GM12878 (cell line): Measurements from ENCODE around the gene CHEK1. TPM values are rescaled to one million over a fixed set of nuclear protein-coding genes. Genes with fewer than 3 reads are reported as not detected.

ENCODE experiments used
- ATAC-seq: fragments of 200-7000 bp; cut with Tn5 transposase; 3 replicates; pipeline ENCODE4 v1.9.1; 2020; ENCODE audit warnings: mild to moderate bottlenecking, moderate library complexity
- BruUV-seq: library from RNA; stranded (reverse); fragments of 400-500 nt; replicated peaks from 2 replicates; lab custom pipeline; 2021; lab: Mats Ljungman, UMichigan
- CTCF ChIA-PET: fragments of 300-600 bp; sonication (Branson Sonifier 250); formaldehyde crosslinking; extraction: SDS; loops from one replicate; lab custom pipeline; 2021; ENCODE audit warnings: inconsistent platforms; lab: Yijun Ruan, JAX
- POLR2A ChIA-PET: fragments of 350-600 bp; formaldehyde crosslinking; extraction: SDS; loops from one replicate; lab custom pipeline; 2021; ENCODE audit warnings: inconsistent platforms; lab: Charles Lee
- RAD21 ChIA-PET: fragments of 300-600 bp; sonication (Branson Sonifier 250); formaldehyde crosslinking; loops from one replicate; lab custom pipeline; 2023; ENCODE audit warnings: antibody characterized with exemption; ENCODE audit not compliant: unreplicated experiment; lab: Charles Lee
- SMC1A ChIA-PET: fragments of 300-600 bp; sonication (Branson Sonifier 250); formaldehyde crosslinking; loops from one replicate; lab custom pipeline; 2023; ENCODE audit not compliant: unreplicated experiment, uncharacterized antibody; lab: Charles Lee
- DNase-seq: peaks from one replicate; pipeline ENCODE4 v3.0.0-alpha.2; 2011; ENCODE audit warnings: low read depth, low spot score
- FAIRE-seq: peaks from 3 replicates; lab custom pipeline; 2011; peaks lifted over from hg19 to GRCh38; lab: Jason Lieb, UNC
- H2AFZ ChIP-seq: 2 replicates; pipeline ENCODE4 v1.6.0; 2011; ENCODE audit warnings: low read depth, low read length, control low read depth; ENCODE audit not compliant: control insufficient read depth
- H3K27ac ChIP-seq: 2 replicates; pipeline ENCODE4 v1.5.1; 2011; ENCODE audit warnings: control low read depth; ENCODE audit not compliant: control insufficient read depth, insufficient read depth
- H3K27me3 ChIP-seq, 2 experiments: replicated peaks in 1 of 2; 2 replicates each; pipeline versions ENCODE4 v1.6.0 to v1.6.1; 2011; ENCODE audit warnings: low read length in 1 of 2; ENCODE audit not compliant: control insufficient read depth in 2 of 2, insufficient read depth in 2 of 2
- H3K36me3 ChIP-seq, 2 experiments: 2 replicates each; pipeline ENCODE4 v1.5.1; 2011; ENCODE audit warnings: low read length in 1 of 2; ENCODE audit not compliant: control insufficient read depth in 2 of 2, insufficient read depth in 2 of 2
- H3K4me1 ChIP-seq: 2 replicates; pipeline ENCODE4 v1.6.1; 2011; ENCODE audit warnings: mild to moderate bottlenecking, low read length, moderate library complexity, mixed read lengths; ENCODE audit not compliant: control insufficient read depth, insufficient read depth
- H3K4me2 ChIP-seq: 2 replicates; pipeline ENCODE4 v1.6.0; 2011; ENCODE audit warnings: control low read depth; ENCODE audit not compliant: control insufficient read depth, insufficient read depth
- H3K4me3 ChIP-seq: fragments of 200-600 bp; sonication (generic); 2 replicates; pipeline ENCODE4 v1.5.1; 2016
- H3K79me2 ChIP-seq: 2 replicates; pipeline ENCODE4 v1.6.0; 2011; ENCODE audit warnings: low read length; ENCODE audit not compliant: control insufficient read depth, insufficient read depth
- H3K9ac ChIP-seq: 2 replicates; pipeline ENCODE4 v1.8.0; 2011; ENCODE audit warnings: low read length, control low read depth, mixed read lengths; ENCODE audit not compliant: control insufficient read depth, insufficient read depth
- H3K9me3 ChIP-seq: replicated peaks from 3 replicates; pipeline ENCODE4 v1.5.1; 2011; ENCODE audit warnings: mild to moderate bottlenecking, low read length; ENCODE audit not compliant: control insufficient read depth, insufficient read depth
- H4K20me1 ChIP-seq: 2 replicates; pipeline ENCODE4 v1.6.0; 2011; ENCODE audit not compliant: control insufficient read depth, insufficient read depth
- ASH2L ChIP-seq: fragments of 300-600, 200-600 bp; sonication (generic); IDR thresholded peaks from 2 replicates; pipeline ENCODE4 v1.6.1; 2017; ENCODE audit warnings: low read depth, mild to moderate bottlenecking, borderline replicate concordance
- MAX ChIP-seq: IDR thresholded peaks from 2 replicates; pipeline ENCODE4 v1.6.1; 2012; ENCODE audit warnings: low read depth, low read length, improper control_type of control experiment
- NBN ChIP-seq: fragments of 450-650 bp; IDR thresholded peaks from 2 replicates; pipeline ENCODE4 v1.6.1; 2016
- PML ChIP-seq: IDR thresholded peaks from 2 replicates; pipeline ENCODE4 v1.6.1; 2012; ENCODE audit warnings: low read length, inconsistent platforms
- RAD51 ChIP-seq: fragments of 450-650 bp; IDR thresholded peaks from 2 replicates; pipeline ENCODE4 v1.6.1; 2016; ENCODE audit warnings: moderate library complexity, mild to moderate bottlenecking, inconsistent platforms
- ZBTB11 ChIP-seq: fragments of 450-650 bp; formaldehyde crosslinking; IDR thresholded peaks from 2 replicates; pipeline ENCODE4 v1.5.0; 2022; ENCODE audit warnings: mild to moderate bottlenecking, missing genetic modification characterization
- WGBS: methylation state at CpG from one replicate; pipeline ENCODE4 v1.1.6; 2016; ENCODE audit warnings: low lambda C conversion rate; ENCODE audit not compliant: insufficient replicate concordance, insufficient coverage; ENCODE audit errors: missing lambda C conversion rate; 5-methylcytosine and 5-hydroxymethylcytosine counted together
- in situ Hi-C: fragments of 300-500 bp; cut with MboI; formaldehyde crosslinking; loops from 9 replicates; pipeline ENCODE4 v1.14.3; 2018; ENCODE audit warnings: mixed read lengths
- intact Hi-C: fragments of 100-400 bp; cut with micrococcal nuclease; formaldehyde crosslinking; loops from one replicate; pipeline ENCODE4 v1.14.2; 2022; ENCODE audit not compliant: unreplicated experiment
- polyA plus RNA-seq, 11 experiments: library from polyadenylated mRNA; depleted of rRNA in 4 of 11; unstranded in 6 of 11; stranded (reverse) in 5 of 11; fragments of >200 nt; fragmentation: Nextera tagmentation in 4 of 11; fragmentation: Illumina TruSeq in 1 of 11; extraction: Ambion mirVana in 4 of 11; extraction: Trizol in 1 of 11; gene quantifications; 1 replicate in 1 of 11; 2 replicates in 10 of 11; pipeline versions ENCODE4 v1.2.1 to v1.2.3, GENCODE V29; 2011 to 2016; ENCODE audit warnings: inconsistent platforms in 2 of 11, missing spikeins in 2 of 11, low read depth in 1 of 11
- total RNA-seq, 4 experiments: library from RNA; depleted of rRNA in 3 of 4; stranded (reverse); fragments of >200 nt in 3 of 4; fragmentation: Illumina TruSeq in 1 of 4; extraction: Trizol in 1 of 4; gene quantifications; 2 replicates each; pipeline versions ENCODE4 v1.2.1 to v1.2.3, GENCODE V29; 2013 to 2021

Gene CHEK1
- total and polyA plus RNA-seq, 10 of the 15 experiments (the other 5 are each of a cell fraction or from before 2014, with no cell fraction given), result 42.1 to 72.9 (median 65.6) TPM

DNA sequence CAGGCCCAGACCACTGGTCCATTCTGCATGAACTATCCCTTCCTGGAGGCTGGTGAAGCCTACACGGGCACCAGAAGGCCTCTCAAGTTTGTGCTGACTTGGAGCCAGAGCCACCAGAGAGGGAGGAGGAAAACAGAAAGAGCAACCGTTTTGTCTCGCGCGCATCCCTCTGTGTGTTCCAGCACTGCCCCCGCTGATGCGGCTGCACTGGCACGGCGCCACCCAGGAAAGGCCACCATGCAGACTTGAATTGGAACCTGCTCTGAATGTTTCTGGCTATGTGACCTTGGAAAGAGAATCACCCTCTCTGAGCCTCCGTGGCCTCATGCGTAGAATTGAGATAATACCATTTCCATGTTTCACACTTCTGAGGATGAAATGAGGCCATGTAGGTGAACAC lies 63.1 kb downstream of the CHEK1 start:
- Histone ChIP-seq H3K9me3 (no peaks in the 10 kb centered on the region), H3K9ac (no peak overlapping the region), H3K4me3 (no peak overlapping the region), H3K36me3 (no peaks in the 10 kb centered on the region), H2AFZ (no peak overlapping the region), H3K27me3 (no peaks in the 10 kb centered on the region), H4K20me1 (no peaks in the 10 kb centered on the region), H3K4me2 (no peak overlapping the region), H3K27ac (no peak overlapping the region), H3K79me2 (no peaks in the 10 kb centered on the region), H3K4me1 (no peaks in the 10 kb centered on the region)
- WGBS, result 96% methylated on average over 11 of the region's 11 CpGs
- ChIA-PET SMC1A (no interaction called here), CTCF (interaction anchor here (0.6 kb wide), 1 partner anchor 44 kb away, joined by 4 read pairs; no protein-coding TSS in a partner anchor), RAD21 (no interaction called here), POLR2A (no interaction called here)
- no TSS peak for BruUV-seq
- DNase-seq, result no peak
- intact Hi-C loops, result no loop called here
- FAIRE-seq, result no peak
- in situ Hi-C loops, result no loop called here
- ATAC-seq, result no peak
- TF ChIP-seq PML (no peak), RAD51 (no peak), ZBTB11 (CRISPR knock-in tag) (no peak), NBN (no peak), MAX (no peak), ASH2L (no peak)
- TF ChIP-seq, all 136 proteins: peak for 0
